H1 (cell line): ENCODE measurements around the gene SKA1. TPM values are rescaled to one million over a fixed set of nuclear protein-coding genes. Genes with fewer than 3 reads are reported as not detected.
"Not testable (repeated sequence)": the region's sequence is repeated elsewhere in the genome, so short reads cannot be mapped to it uniquely, and the experiment has no call there.

Source experiments
- CTCF ChIA-PET: fragments of 300-600 bp; sonication (Branson Sonifier 250); formaldehyde crosslinking; loops from one replicate; lab custom pipeline; 2021; ENCODE audit not compliant: partially characterized antibody; lab: Charles Lee
- POLR2A ChIA-PET: fragments of 300-600 bp; sonication (Branson Sonifier 250); formaldehyde crosslinking; loops from one replicate; lab custom pipeline; 2021; ENCODE audit warnings: inconsistent platforms; ENCODE audit not compliant: partially characterized antibody; lab: Charles Lee
- DNase-seq, 2 experiments: peaks; one replicate each; pipeline versions ENCODE4 v3.0.0 to v3.0.0-alpha.2; 2010 to 2022; ENCODE audit warnings: low spot score in 2 of 2, low read depth in 1 of 2, mixed read lengths in 1 of 2
- FAIRE-seq: peaks from 2 replicates; lab custom pipeline; 2011; peaks lifted over from hg19 to GRCh38; lab: Jason Lieb, UNC
- H2AFZ ChIP-seq: 2 replicates; pipeline ENCODE4 v1.8.1; 2012; ENCODE audit warnings: low read length, inconsistent platforms
- H2AK5ac ChIP-seq: 2 replicates; pipeline ENCODE4 v1.6.1; 2013; ENCODE audit warnings: low read depth, low read length
- H2BK120ac ChIP-seq: replicated peaks from 2 replicates; pipeline ENCODE3; 2013; ENCODE audit warnings: low read depth, low read length, inconsistent platforms
- H2BK12ac ChIP-seq: 2 replicates; pipeline ENCODE4 v1.6.1; 2013; ENCODE audit warnings: low read depth, low read length
- H2BK15ac ChIP-seq: 2 replicates; pipeline ENCODE4 v1.6.1; 2013; ENCODE audit warnings: low read length
- H2BK20ac ChIP-seq: 2 replicates; pipeline ENCODE4 v1.6.1; 2013; ENCODE audit warnings: low read length
- H2BK5ac ChIP-seq: 2 replicates; pipeline ENCODE4 v1.6.1; 2013; ENCODE audit warnings: low read depth, low read length
- H3K14ac ChIP-seq: 2 replicates; pipeline ENCODE4 v1.6.1; 2013; ENCODE audit warnings: inconsistent platforms; ENCODE audit not compliant: insufficient read length
- H3K18ac ChIP-seq: 2 replicates; pipeline ENCODE4 v1.6.1; 2013; ENCODE audit warnings: low read length; ENCODE audit errors: extremely low read depth
- H3K23ac ChIP-seq: 2 replicates; pipeline ENCODE4 v1.6.1; 2013; ENCODE audit warnings: inconsistent platforms; ENCODE audit not compliant: insufficient read length
- H3K23me2 ChIP-seq: 2 replicates; pipeline ENCODE4 v1.6.1; 2013; ENCODE audit warnings: low read depth, low read length
- H3K27ac ChIP-seq: 2 replicates; pipeline ENCODE4 v1.6.1; 2011; ENCODE audit warnings: low read depth, low read length, inconsistent platforms
- H3K27me3 ChIP-seq, 4 experiments: replicated peaks in 1 of 4; 1 replicate in 1 of 4; 2 replicates in 3 of 4; pipeline versions ENCODE4 v1.6.1 to v1.8.1; 2011 to 2013; ENCODE audit warnings: low read length in 3 of 4, mild to moderate bottlenecking in 3 of 4, inconsistent platforms in 2 of 4, mixed read lengths in 2 of 4, moderate library complexity in 1 of 4; ENCODE audit not compliant: control insufficient read depth in 3 of 4, insufficient read depth in 3 of 4; ENCODE audit errors: extremely low read depth in 1 of 4
- H3K36me3 ChIP-seq, 4 experiments: 2 replicates each; pipeline versions ENCODE4 v1.6.1 to v1.8.1; 2011 to 2013; ENCODE audit warnings: mild to moderate bottlenecking in 4 of 4, low read length in 3 of 4, moderate library complexity in 2 of 4, control low read depth in 1 of 4, inconsistent platforms in 1 of 4; ENCODE audit not compliant: insufficient read depth in 4 of 4, control insufficient read depth in 2 of 4
- H3K4ac ChIP-seq: replicated peaks from 2 replicates; pipeline ENCODE3; 2013; ENCODE audit warnings: low read length, low read depth, mixed read lengths, inconsistent platforms; ENCODE audit not compliant: insufficient read length
- H3K4me1 ChIP-seq, 4 experiments: replicated peaks in 1 of 4; 1 replicate in 1 of 4; 2 replicates in 3 of 4; pipeline versions ENCODE4 v1.6.1 to v1.8.1; 2011 to 2013; ENCODE audit warnings: low read length in 3 of 4, inconsistent platforms in 2 of 4, mixed read lengths in 1 of 4; ENCODE audit not compliant: insufficient read depth in 4 of 4, control insufficient read depth in 3 of 4
- H3K4me2 ChIP-seq, 2 experiments: 2 replicates each; pipeline versions ENCODE4 v1.6.1 to v1.8.1; 2011 to 2013; ENCODE audit warnings: low read depth in 2 of 2, low read length in 2 of 2, control low read depth in 1 of 2, inconsistent platforms in 1 of 2, mild to moderate bottlenecking in 1 of 2; ENCODE audit not compliant: insufficient read depth in 1 of 2
- H3K4me3 ChIP-seq, 4 experiments: fragments of 200-600, 300-600 bp in 1 of 4; sonication (generic), shearing (Covaris generic), sonication (Bioruptor Twin) in 1 of 4; 2 replicates each; pipeline versions ENCODE4 v1.5.1 to v1.8.1; 2011 to 2016; ENCODE audit warnings: low read length in 4 of 4, low read depth in 3 of 4, control low read depth in 2 of 4, inconsistent platforms in 2 of 4, mild to moderate bottlenecking in 2 of 4, mixed read lengths in 1 of 4, moderate library complexity in 1 of 4; ENCODE audit not compliant: insufficient read depth in 2 of 4; ENCODE audit errors: extremely low read depth in 1 of 4
- H3K56ac ChIP-seq: replicated peaks from 2 replicates; pipeline ENCODE3; 2013; ENCODE audit warnings: low read depth, mild to moderate bottlenecking, mixed read lengths, low read length, inconsistent platforms; ENCODE audit not compliant: insufficient read length
- H3K79me1 ChIP-seq: 2 replicates; pipeline ENCODE4 v1.6.1; 2013; ENCODE audit warnings: low read depth, low read length, control low read depth
- H3K79me2 ChIP-seq, 2 experiments: 2 replicates each; pipeline versions ENCODE4 v1.6.1 to v1.8.1; 2012 to 2013; ENCODE audit warnings: low read length in 2 of 2, mild to moderate bottlenecking in 2 of 2, inconsistent platforms in 1 of 2; ENCODE audit not compliant: insufficient read depth in 2 of 2, control insufficient read depth in 1 of 2
- H3K9ac ChIP-seq, 4 experiments: replicated peaks in 1 of 4; 1 replicate in 1 of 4; 2 replicates in 3 of 4; pipeline versions ENCODE4 v1.6.1 to v1.8.1; 2011 to 2013; ENCODE audit warnings: low read depth in 3 of 4, low read length in 3 of 4, control low read depth in 2 of 4, mild to moderate bottlenecking in 2 of 4, moderate library complexity in 2 of 4, inconsistent platforms in 1 of 4; ENCODE audit errors: extremely low read depth in 1 of 4
- H3K9me3 ChIP-seq, 2 experiments: 2 replicates each; pipeline versions ENCODE4 v1.6.1 to v1.8.1; 2012 to 2013; ENCODE audit warnings: mild to moderate bottlenecking in 2 of 2, moderate library complexity in 2 of 2, control low read depth in 1 of 2, inconsistent platforms in 1 of 2, low read depth in 1 of 2, low read length in 1 of 2, mixed read lengths in 1 of 2; ENCODE audit not compliant: insufficient read depth in 2 of 2
- H4K20me1 ChIP-seq, 2 experiments: replicated peaks in 1 of 2; 2 replicates each; pipeline versions ENCODE3 to v1.8.1; 2011 to 2013; ENCODE audit warnings: inconsistent platforms in 2 of 2, low read length in 2 of 2, mild to moderate bottlenecking in 1 of 2; ENCODE audit not compliant: insufficient read depth in 2 of 2, control insufficient read depth in 1 of 2
- H4K5ac ChIP-seq: 2 replicates; pipeline ENCODE4 v1.6.1; 2013; ENCODE audit warnings: low read length, low read depth, mixed read lengths, inconsistent platforms; ENCODE audit not compliant: insufficient read length
- H4K8ac ChIP-seq: 2 replicates; pipeline ENCODE4 v1.8.0; 2013; ENCODE audit warnings: mild to moderate bottlenecking, moderate library complexity, low read length, inconsistent platforms; ENCODE audit not compliant: insufficient read depth; ENCODE audit errors: extremely low read depth
- H4K91ac ChIP-seq: replicated peaks from 2 replicates; pipeline ENCODE3; 2013; ENCODE audit warnings: low read length, mixed read lengths, inconsistent platforms; ENCODE audit not compliant: insufficient read length
- CTBP2 ChIP-seq: IDR thresholded peaks from 2 replicates; pipeline ENCODE4 v1.7.0; 2011; ENCODE audit warnings: borderline replicate concordance, mild to moderate bottlenecking, moderate library complexity, mixed read lengths, low read length; ENCODE audit not compliant: insufficient read depth, insufficient read length
- WGBS, 2 experiments: shearing (Covaris generic) in 1 of 2; methylation state at CpG; one replicate each; pipeline versions ENCODE4 v1.1.6 to v1.1.7; 2013 to 2015; ENCODE audit warnings: low lambda C conversion rate in 2 of 2, mixed read lengths in 2 of 2, inconsistent platforms in 1 of 2, low coverage in 1 of 2, missing lambda C conversion rate in 1 of 2; ENCODE audit not compliant: insufficient replicate concordance in 2 of 2, insufficient coverage in 1 of 2, insufficient read length in 1 of 2; ENCODE audit errors: extremely low coverage in 1 of 2, missing lambda C conversion rate in 1 of 2; 5-methylcytosine and 5-hydroxymethylcytosine counted together
- polyA plus RNA-seq, 7 experiments: library from polyadenylated mRNA; depleted of rRNA in 3 of 7; stranded (reverse) in 5 of 7; unstranded in 2 of 7; fragments of >200 nt in 5 of 7; fragments of 200-250 nt in 2 of 7; gene quantifications; 1 replicate in 5 of 7; 2 replicates in 1 of 7; 4 replicates in 1 of 7; pipeline versions ENCODE4 v1.2.1 to v1.2.3, GENCODE V29; 2011 to 2013; ENCODE audit warnings: missing spikeins in 2 of 7, mixed read lengths in 2 of 7
- total RNA-seq: library from RNA; stranded (reverse); fragmentation: NEBNext Ultra II Directional; extraction: Animal tissue kit (Norgen Biotek cat#: 25700); gene quantifications from 2 replicates; pipeline ENCODE4 v1.2.1, GENCODE V29; 2021

Gene SKA1
- total and polyA plus RNA-seq, 2 of the 8 experiments (the other 6 are each of a cell fraction or from before 2014, with no cell fraction given) = 8.6 to 22.9 TPM

- TF ChIP-seq CTBP2 = no peak
These were observed 27.0 kb downstream of the SKA1 start (continued) for GRCh38 chr18:50401888-50402287.

- H3K4me3 ChIP-seq, H4K5ac ChIP-seq, H3K79me2 ChIP-seq, H4K8ac ChIP-seq, H3K56ac ChIP-seq, H3K27ac ChIP-seq, H3K79me1 ChIP-seq, FAIRE-seq, H2BK5ac ChIP-seq, H4K20me1 ChIP-seq, H2BK20ac ChIP-seq, H3K36me3 ChIP-seq, H2AFZ ChIP-seq, H3K9me3 ChIP-seq, H3K4ac ChIP-seq, H3K23ac ChIP-seq, H3K18ac ChIP-seq, H3K14ac ChIP-seq, H2BK12ac ChIP-seq, H2BK15ac ChIP-seq, H3K23me2 ChIP-seq, H2AK5ac ChIP-seq, H4K91ac ChIP-seq, DNase-seq, H2BK120ac ChIP-seq: not testable (repeated sequence)
- ChIA-PET CTCF (interaction anchor here (1.3 kb wide), 1 partner anchor 24 kb away, joined by 8 read pairs; no protein-coding TSS in a partner anchor), POLR2A (interaction anchor here (1.0 kb wide), 1 partner anchor 30 kb away, joined by 4 read pairs; the partner anchor contains the start of gene SKA1)
- Histone ChIP-seq H3K27me3 (peaks cover 2 to 28% (median 15%) of the 10 kb centered on the region in 4 experiments; a peak in 5 of 7 replicates), H3K9ac (peak overlapping the region in 2 of 4 experiments; percentile 15 to 23; a peak in 1 of 7 replicates), H3K4me2 (peak overlapping the region in 1 of 2 experiments; percentile 46; a peak in 2 of 4 replicates), H3K4me1 (peaks cover 2 to 43% (median 28%) of the 10 kb centered on the region in 4 experiments; a peak in 6 of 7 replicates)
- WGBS, 2 experiments = 89% methylated on average over 13 of the region's 13 CpGs; no CpG with 5 or more reads in 1 of the 2 experiments
These were observed 30.1 kb downstream of the SKA1 start for GRCh38 chr18:50404752-50405581.
